Measurements from ENCODE around the gene CACFD1. TPM values are rescaled to one million over a fixed set of nuclear protein-coding genes. Genes with fewer than 3 reads are reported as not detected.

The CACFD1 gene
- total and polyA plus RNA-seq, 2 donors (not counting 1 experiment from before 2014, with no cell fraction given) = 27.4 to 31.1 TPM

- Histone ChIP-seq H3K4me3 (ENCODE audit: control extremely low read depth in 1 of 5, extremely low read depth in 1 of 5, insufficient read depth in 1 of 5, low read depth in 2 of 5, low read length in 4 of 5) (no peak overlapping the region), H2AFZ (ENCODE audit: insufficient read depth, low read depth, low read length, poor library complexity, severe bottlenecking) (no peak overlapping the region), H3K27me3 (replicated peaks in 1 of 4; ENCODE audit: control extremely low read depth in 1 of 4, control insufficient read depth in 3 of 4, insufficient read depth in 4 of 4, low read length in 3 of 4) (no peaks in the 10 kb centered on the region), H4K20me1 (ENCODE audit: control insufficient read depth, insufficient read depth, low read length, poor library complexity, severe bottlenecking) (peaks cover 66% of the 10 kb centered on the region), H3K9ac (ENCODE audit: low read length) (no peak overlapping the region), H3K4me2 (replicated peaks; ENCODE audit: low read depth, low read length, poor library complexity, severe bottlenecking) (peak overlapping the region; percentile 94), H3K79me2 (ENCODE audit: control insufficient read depth, insufficient read depth, low read length) (peaks cover 33% of the 10 kb centered on the region), H3K36me3 (replicated peaks in 1 of 2; ENCODE audit: control extremely low read depth in 1 of 2, control insufficient read depth in 1 of 2, extremely low read depth in 1 of 2, insufficient read depth in 2 of 2, low read length in 1 of 2) (peaks cover 0 to 61% of the 10 kb centered on the region in 2 experiments), H3K4me1 (ENCODE audit: control insufficient read depth in 2 of 2, insufficient read depth in 2 of 2, low read length in 2 of 2) (peaks cover 31 to 62% of the 10 kb centered on the region in 2 donors), H3K27ac (ENCODE audit: low read length in 2 of 2) (no peak overlapping the region), H3K9me3 (ENCODE audit: control extremely low read depth in 1 of 3, control insufficient read depth in 2 of 3, insufficient read depth in 1 of 3, low read length in 2 of 3) (no peaks in the 10 kb centered on the region)
- Mint-ChIP-seq H3K4me3 (peak overlapping the region; percentile 16), H3K4me1 (peaks cover 35% of the 10 kb centered on the region), H3K9me3 (ENCODE audit: insufficient read depth) (no peaks in the 10 kb centered on the region), H3K27me3 (no peaks in the 10 kb centered on the region), H3K27ac (peak overlapping the region; percentile 63)
- no peak for TF ChIP-seq CTCF (IDR thresholded peaks at IDR 0.05)
- TF ChIP-seq EZH2 (IDR thresholded peaks at IDR 0.05; ENCODE audit: borderline replicate concordance, insufficient read depth, low read depth, low read length, poor library complexity, severe bottlenecking) = no peak
- CTCF ChIA-PET = interaction anchor here (1.1 to 2.8 kb wide), 3 partner anchors 9 to 15 kb away, joined by 3 to 7 read pairs (median 5); no protein-coding TSS in a partner anchor
- POLR2A ChIA-PET = interaction anchor here (0.5 kb wide), 1 partner anchor 276 kb away, joined by 3 read pairs; no protein-coding TSS in a partner anchor
- DNase-seq (no peak), ATAC-seq (ENCODE audit: low read depth) (no peak)
- WGBS (ENCODE audit: insufficient coverage) = 92% methylated on average over 25 of the region's 27 CpGs
- intact Hi-C loops (cut with micrococcal nuclease) = loop anchor here (5.0 to 10.0 kb wide), 2 partner anchors 129 to 361 kb away; partner anchors contain the start of genes MED22 and RPL7A
Observed at GRCh38 chr9:133476036-133476931, 16.5 kb downstream of the CACFD1 start.
